Measurements from ENCODE around the gene ATP5MC2.

DNA sequence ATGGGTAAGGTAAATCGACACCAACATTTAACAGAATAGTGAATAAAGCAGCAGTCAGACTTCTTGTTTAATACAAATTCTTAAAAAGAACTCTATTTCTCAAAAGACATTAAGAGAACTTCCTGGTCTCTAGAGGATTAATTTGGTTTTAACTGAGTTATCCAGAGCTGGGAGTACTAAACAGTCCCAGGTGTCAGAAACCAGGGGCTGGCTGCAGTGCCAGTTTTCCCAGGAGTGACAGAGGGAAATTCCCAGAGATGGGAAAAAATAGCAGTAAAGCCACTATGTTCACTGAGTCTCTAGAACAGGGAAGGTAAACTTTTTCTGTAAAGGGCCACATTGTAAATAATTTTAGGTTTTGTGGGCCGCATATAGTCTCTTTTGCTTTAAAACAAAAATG is 8.8 kb downstream of the ATP5MC2 start:
- TF ChIP-seq, protein P1, sequence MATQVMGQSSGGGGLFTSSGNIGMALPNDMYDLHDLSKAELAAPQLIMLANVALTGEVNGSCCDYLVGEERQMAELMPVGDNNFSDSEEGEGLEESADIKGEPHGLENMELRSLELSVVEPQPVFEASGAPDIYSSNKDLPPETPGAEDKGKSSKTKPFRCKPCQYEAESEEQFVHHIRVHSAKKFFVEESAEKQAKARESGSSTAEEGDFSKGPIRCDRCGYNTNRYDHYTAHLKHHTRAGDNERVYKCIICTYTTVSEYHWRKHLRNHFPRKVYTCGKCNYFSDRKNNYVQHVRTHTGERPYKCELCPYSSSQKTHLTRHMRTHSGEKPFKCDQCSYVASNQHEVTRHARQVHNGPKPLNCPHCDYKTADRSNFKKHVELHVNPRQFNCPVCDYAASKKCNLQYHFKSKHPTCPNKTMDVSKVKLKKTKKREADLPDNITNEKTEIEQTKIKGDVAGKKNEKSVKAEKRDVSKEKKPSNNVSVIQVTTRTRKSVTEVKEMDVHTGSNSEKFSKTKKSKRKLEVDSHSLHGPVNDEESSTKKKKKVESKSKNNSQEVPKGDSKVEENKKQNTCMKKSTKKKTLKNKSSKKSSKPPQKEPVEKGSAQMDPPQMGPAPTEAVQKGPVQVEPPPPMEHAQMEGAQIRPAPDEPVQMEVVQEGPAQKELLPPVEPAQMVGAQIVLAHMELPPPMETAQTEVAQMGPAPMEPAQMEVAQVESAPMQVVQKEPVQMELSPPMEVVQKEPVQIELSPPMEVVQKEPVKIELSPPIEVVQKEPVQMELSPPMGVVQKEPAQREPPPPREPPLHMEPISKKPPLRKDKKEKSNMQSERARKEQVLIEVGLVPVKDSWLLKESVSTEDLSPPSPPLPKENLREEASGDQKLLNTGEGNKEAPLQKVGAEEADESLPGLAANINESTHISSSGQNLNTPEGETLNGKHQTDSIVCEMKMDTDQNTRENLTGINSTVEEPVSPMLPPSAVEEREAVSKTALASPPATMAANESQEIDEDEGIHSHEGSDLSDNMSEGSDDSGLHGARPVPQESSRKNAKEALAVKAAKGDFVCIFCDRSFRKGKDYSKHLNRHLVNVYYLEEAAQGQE (IDR thresholded peaks at IDR 0.05; ENCODE audit: borderline replicate concordance), result no peak
- TF ChIP-seq EZH2 (IDR thresholded peaks at IDR 0.05; ENCODE audit: borderline replicate concordance, insufficient read depth, low read length, poor library complexity, severe bottlenecking) (no peak), MXI1 (conservative IDR thresholded peaks at IDR 0.05; ENCODE audit: poor library complexity, severe bottlenecking) (no peak), POLR2AphosphoS5 (IDR thresholded peaks at IDR 0.05) (no peak), TAF1 (IDR thresholded peaks at IDR 0.05; ENCODE audit: low read depth) (no peak), EP300 (conservative IDR thresholded peaks at IDR 0.05; ENCODE audit: poor library complexity, severe bottlenecking) (no peak)
- TF ChIP-seq, protein P2, sequence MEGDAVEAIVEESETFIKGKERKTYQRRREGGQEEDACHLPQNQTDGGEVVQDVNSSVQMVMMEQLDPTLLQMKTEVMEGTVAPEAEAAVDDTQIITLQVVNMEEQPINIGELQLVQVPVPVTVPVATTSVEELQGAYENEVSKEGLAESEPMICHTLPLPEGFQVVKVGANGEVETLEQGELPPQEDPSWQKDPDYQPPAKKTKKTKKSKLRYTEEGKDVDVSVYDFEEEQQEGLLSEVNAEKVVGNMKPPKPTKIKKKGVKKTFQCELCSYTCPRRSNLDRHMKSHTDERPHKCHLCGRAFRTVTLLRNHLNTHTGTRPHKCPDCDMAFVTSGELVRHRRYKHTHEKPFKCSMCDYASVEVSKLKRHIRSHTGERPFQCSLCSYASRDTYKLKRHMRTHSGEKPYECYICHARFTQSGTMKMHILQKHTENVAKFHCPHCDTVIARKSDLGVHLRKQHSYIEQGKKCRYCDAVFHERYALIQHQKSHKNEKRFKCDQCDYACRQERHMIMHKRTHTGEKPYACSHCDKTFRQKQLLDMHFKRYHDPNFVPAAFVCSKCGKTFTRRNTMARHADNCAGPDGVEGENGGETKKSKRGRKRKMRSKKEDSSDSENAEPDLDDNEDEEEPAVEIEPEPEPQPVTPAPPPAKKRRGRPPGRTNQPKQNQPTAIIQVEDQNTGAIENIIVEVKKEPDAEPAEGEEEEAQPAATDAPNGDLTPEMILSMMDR (IDR thresholded peaks at IDR 0.05; ENCODE audit: poor library complexity, severe bottlenecking), result no peak

All from neural cell (in vitro differentiated cells).